Stimulated activated naive CD8-positive, alpha-beta T cell treated with anti-CD3 and anti-CD28 coated beads, Interleukin-15, amount 100 ng/mL, for 72 hours (primary cell): ENCODE data around the gene DKK3.

Source experiments
- ATAC-seq: fragments of 150-1000 bp; cut with Tn5 transposase; 2 replicates; pipeline ENCODE4 v1.10.0; 2021; ENCODE audit warnings: mild to moderate bottlenecking, moderate library complexity
- DNase-seq, 2 donors: peaks; one replicate each; pipeline ENCODE4 v3.0.0; 2021 to 2022
- H3K27ac Mint-ChIP-seq, 2 donors: one replicate each; pipeline ENCODE4 v1.8.0; 2022; ENCODE audit warnings: mild to moderate bottlenecking in 2 of 2, mixed read lengths in 2 of 2, moderate library complexity in 2 of 2
- H3K27me3 Mint-ChIP-seq: one replicate; pipeline ENCODE4 v1.8.0; 2022; ENCODE audit warnings: mixed read lengths
- H3K4me1 Mint-ChIP-seq: one replicate; pipeline ENCODE4 v1.8.0; 2022; ENCODE audit warnings: mild to moderate bottlenecking, mixed read lengths
- H3K4me3 Mint-ChIP-seq, 2 donors: one replicate each; pipeline ENCODE4 v1.8.0; 2022; ENCODE audit warnings: mild to moderate bottlenecking in 2 of 2, mixed read lengths in 2 of 2, moderate library complexity in 1 of 2
- H3K9me3 Mint-ChIP-seq, 2 donors: one replicate each; pipeline ENCODE4 v1.8.0; 2022; ENCODE audit warnings: mixed read lengths in 2 of 2

The DKK3 gene

DNA sequence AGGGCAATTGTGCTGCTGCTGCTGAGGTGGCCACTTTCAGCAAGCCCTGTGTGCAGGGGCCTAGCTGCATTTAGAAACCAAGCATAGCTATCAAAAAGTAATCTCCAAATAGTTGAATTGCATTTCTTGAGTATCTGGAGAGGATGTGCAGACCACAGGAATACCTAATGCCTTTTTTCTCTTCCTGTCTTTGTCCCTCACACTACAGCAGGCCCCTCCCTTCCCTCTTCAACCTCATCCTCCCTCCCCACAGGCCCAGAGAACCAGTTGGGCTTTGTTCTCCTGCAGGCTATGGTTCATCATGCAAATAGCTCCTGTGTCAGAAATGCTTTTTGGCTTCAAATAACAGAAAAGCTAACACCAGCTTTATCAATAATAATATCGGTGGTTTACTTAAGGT, 47.7 kb downstream of the DKK3 start:
- no peak for DNase-seq
- H3K4me3 Mint-ChIP-seq: no peak overlapping the region
- H3K9me3 Mint-ChIP-seq: peaks cover 0 to 7% of the 10 kb centered on the region in 2 donors
- peaks cover 7% of the 10 kb centered on the region for H3K27me3 Mint-ChIP-seq
- ATAC-seq: peak; percentile 56
- H3K27ac Mint-ChIP-seq: no peak overlapping the region
- peaks cover 26% of the 10 kb centered on the region for H3K4me1 Mint-ChIP-seq

GRCh38 chr11:11959601-11960000, 48.8 kb downstream of the DKK3 start:
- H3K4me1 Mint-ChIP-seq: peaks cover 26% of the 10 kb centered on the region
- ATAC-seq (no peak), DNase-seq (no peak)
- H3K9me3 Mint-ChIP-seq: peaks cover 0 to 7% of the 10 kb centered on the region in 2 donors
- no peaks in the 10 kb centered on the region for H3K27me3 Mint-ChIP-seq
- peak overlapping the region in 1 of 2 donors; percentile 21 for H3K27ac Mint-ChIP-seq
- H3K4me3 Mint-ChIP-seq: no peak overlapping the region

- H3K27me3 Mint-ChIP-seq: no peaks in the 10 kb centered on the region
- peaks cover 26% of the 10 kb centered on the region for H3K4me1 Mint-ChIP-seq
- no peak overlapping the region for H3K27ac Mint-ChIP-seq
- DNase-seq (no peak), ATAC-seq (no peak)
- H3K9me3 Mint-ChIP-seq: peaks cover 0 to 7% of the 10 kb centered on the region in 2 donors
- H3K4me3 Mint-ChIP-seq: no peak overlapping the region
These were observed 49.8 kb downstream of the DKK3 start for GRCh38 chr11:11958403-11959231.

DNA sequence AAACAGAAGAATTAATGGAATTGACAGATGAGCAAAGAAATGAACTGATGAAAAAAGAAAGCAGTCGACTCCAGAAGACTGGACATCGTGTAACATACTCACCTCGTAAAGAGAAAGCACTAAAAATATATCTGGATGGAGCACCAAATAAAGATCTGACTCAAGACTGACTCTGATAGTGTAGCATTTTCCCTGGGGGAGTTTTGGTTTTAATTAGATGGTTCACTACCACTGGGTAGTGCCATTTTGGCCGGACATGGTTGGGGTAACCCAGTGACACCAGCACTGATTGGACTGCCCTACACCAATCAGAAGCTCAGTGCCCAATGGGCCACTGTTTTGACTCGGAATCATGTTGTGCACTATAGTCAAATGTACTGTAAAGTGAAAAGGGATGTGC, 52.4 kb downstream of the DKK3 start:
- H3K27ac Mint-ChIP-seq: peak overlapping the region in 1 of 2 donors; percentile 74

GRCh38 chr11:11952036-11952435, 56.4 kb downstream of the DKK3 start:
- Mint-ChIP-seq H3K4me3 (no peak overlapping the region), H3K4me1 (no peaks in the 10 kb centered on the region), H3K27me3 (no peaks in the 10 kb centered on the region), H3K9me3 (no peaks in the 10 kb centered on the region), H3K27ac (no peak overlapping the region)
- no peak for DNase-seq
- no peak for ATAC-seq

More for the DNA sequence above, 52.4 kb downstream of the DKK3 start:
- DNase-seq (no peak), ATAC-seq (no peak)
- Mint-ChIP-seq H3K4me1 (peaks cover 17% of the 10 kb centered on the region), H3K9me3 (no peaks in the 10 kb centered on the region), H3K4me3 (no peak overlapping the region), H3K27me3 (no peaks in the 10 kb centered on the region)

GRCh38 chr11:11949482-11949881, 58.9 kb downstream of the DKK3 start:
- Mint-ChIP-seq H3K27ac (no peak overlapping the region), H3K4me1 (no peaks in the 10 kb centered on the region), H3K27me3 (no peaks in the 10 kb centered on the region), H3K4me3 (no peak overlapping the region), H3K9me3 (no peaks in the 10 kb centered on the region)
- DNase-seq (no peak), ATAC-seq (no peak)

GRCh38 chr11:11948242-11948947, 60.0 kb downstream of the DKK3 start:
- no peaks in the 10 kb centered on the region for H3K4me1 Mint-ChIP-seq
- no peak overlapping the region for H3K4me3 Mint-ChIP-seq
- no peak for DNase-seq
- H3K27ac Mint-ChIP-seq: peak overlapping the region in 1 of 2 donors; percentile 59
- ATAC-seq: no peak
- no peaks in the 10 kb centered on the region for H3K9me3 Mint-ChIP-seq
- no peaks in the 10 kb centered on the region for H3K27me3 Mint-ChIP-seq

- H3K4me1 Mint-ChIP-seq: no peaks in the 10 kb centered on the region
- no peak overlapping the region for H3K4me3 Mint-ChIP-seq
- ATAC-seq (no peak), DNase-seq (no peak)
- no peak overlapping the region for H3K27ac Mint-ChIP-seq
- H3K9me3 Mint-ChIP-seq: no peaks in the 10 kb centered on the region
- no peaks in the 10 kb centered on the region for H3K27me3 Mint-ChIP-seq
These were observed 60.6 kb downstream of the DKK3 start for GRCh38 chr11:11947825-11948224.

DNA sequence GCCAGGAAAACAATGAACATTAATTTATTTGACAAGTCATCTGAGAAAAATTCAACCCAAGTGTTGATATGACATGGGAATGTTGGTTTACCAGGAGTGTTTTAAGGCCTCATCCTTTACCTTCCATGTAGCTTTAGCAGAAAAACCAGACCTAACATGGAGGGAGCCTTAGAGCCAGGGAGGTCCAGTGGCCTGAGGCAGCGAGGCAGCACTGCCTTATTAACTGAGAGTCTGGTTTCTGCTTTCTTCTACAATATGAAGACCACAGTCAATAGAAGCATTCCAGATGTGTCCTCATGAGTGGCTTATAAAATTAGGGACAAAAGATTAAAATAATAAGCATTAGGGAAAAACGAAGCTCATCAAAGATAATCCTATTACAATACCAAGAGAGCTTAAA, 61.5 kb downstream of the DKK3 start:
- DNase-seq: no peak
- no peak overlapping the region for H3K27ac Mint-ChIP-seq

DNA sequence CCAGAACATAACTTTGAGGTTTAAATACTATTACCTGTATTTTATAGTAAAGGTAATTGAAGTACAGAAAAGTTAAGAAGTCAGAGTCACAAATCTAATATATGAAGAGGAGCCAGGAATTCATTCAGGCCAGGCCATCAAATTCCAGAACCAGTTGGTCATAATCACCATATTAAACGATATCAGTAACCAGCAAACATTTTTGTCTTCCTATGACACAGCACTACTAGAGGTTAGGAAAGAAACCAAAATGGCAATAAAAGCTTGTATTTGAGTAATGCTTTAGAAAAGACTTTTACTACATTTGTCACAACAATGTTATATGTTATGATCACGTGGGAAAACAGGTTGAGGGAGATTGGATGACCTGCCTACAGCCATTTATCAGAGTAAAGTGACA, 62.2 kb downstream of the DKK3 start:
- H3K9me3 Mint-ChIP-seq: no peaks in the 10 kb centered on the region
- no peak for DNase-seq
- no peak overlapping the region for H3K27ac Mint-ChIP-seq

More for the DNA sequence above, 61.5 kb downstream of the DKK3 start:
- Mint-ChIP-seq H3K4me1 (no peaks in the 10 kb centered on the region), H3K4me3 (no peak overlapping the region), H3K9me3 (no peaks in the 10 kb centered on the region), H3K27me3 (no peaks in the 10 kb centered on the region)
- ATAC-seq: no peak

DNA sequence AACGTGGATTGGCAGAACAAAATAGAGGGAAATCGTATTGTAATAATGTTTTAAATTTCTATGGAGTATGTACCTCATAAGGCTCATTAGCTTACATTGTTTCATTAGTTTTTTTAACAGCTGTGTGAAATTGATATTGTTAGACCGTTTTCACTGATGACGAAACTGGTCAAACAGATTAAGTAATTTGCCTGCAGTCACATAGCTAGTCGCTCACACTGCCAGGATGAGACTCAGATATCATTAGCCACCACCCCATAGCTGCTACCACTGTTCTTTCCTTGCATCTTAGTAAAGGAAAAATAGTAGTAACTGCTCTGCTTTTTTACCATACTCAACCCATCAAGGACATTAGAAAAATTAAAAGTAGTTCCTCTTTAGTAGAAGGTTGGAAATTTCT, 64.0 kb downstream of the DKK3 start:
- Mint-ChIP-seq H3K9me3 (no peaks in the 10 kb centered on the region), H3K27me3 (no peaks in the 10 kb centered on the region), H3K4me1 (no peaks in the 10 kb centered on the region), H3K27ac (no peak overlapping the region), H3K4me3 (no peak overlapping the region)
- ATAC-seq (no peak), DNase-seq (no peak)

More for the DNA sequence above, 62.2 kb downstream of the DKK3 start:
- H3K4me3 Mint-ChIP-seq: no peak overlapping the region
- no peak for ATAC-seq
- no peaks in the 10 kb centered on the region for H3K4me1 Mint-ChIP-seq
- no peaks in the 10 kb centered on the region for H3K27me3 Mint-ChIP-seq

DNA sequence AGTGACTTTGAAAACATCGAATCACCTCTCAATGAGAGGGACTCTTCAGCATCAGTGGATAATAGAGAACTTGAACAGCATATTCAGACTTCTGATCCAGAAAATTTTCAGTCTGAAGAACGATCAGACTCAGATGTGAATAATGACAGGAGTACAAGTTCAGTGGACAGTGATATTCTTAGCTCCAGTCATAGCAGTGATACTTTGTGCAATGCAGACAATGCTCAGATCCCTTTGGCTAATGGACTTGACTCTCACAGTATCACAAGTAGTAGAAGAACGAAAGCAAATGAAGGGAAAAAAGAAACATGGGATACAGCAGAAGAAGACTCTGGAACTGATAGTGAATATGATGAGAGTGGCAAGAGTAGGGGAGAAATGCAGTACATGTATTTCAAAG, 65.8 kb downstream of the DKK3 start:
- no peaks in the 10 kb centered on the region for H3K27me3 Mint-ChIP-seq
- H3K4me3 Mint-ChIP-seq: no peak overlapping the region
- DNase-seq (no peak), ATAC-seq (no peak)
- no peaks in the 10 kb centered on the region for H3K4me1 Mint-ChIP-seq
- no peaks in the 10 kb centered on the region for H3K9me3 Mint-ChIP-seq
- H3K27ac Mint-ChIP-seq: no peak overlapping the region

GRCh38 chr11:11940551-11940950, 67.9 kb downstream of the DKK3 start:
- Mint-ChIP-seq H3K9me3 (no peaks in the 10 kb centered on the region), H3K27me3 (no peaks in the 10 kb centered on the region), H3K4me3 (no peak overlapping the region), H3K4me1 (no peaks in the 10 kb centered on the region), H3K27ac (no peak overlapping the region)
- DNase-seq: no peak
- no peak for ATAC-seq

- DNase-seq (no peak), ATAC-seq (no peak)
- no peaks in the 10 kb centered on the region for H3K4me1 Mint-ChIP-seq
- no peak overlapping the region for H3K4me3 Mint-ChIP-seq
- peak overlapping the region in 1 of 2 donors; percentile 63 for H3K27ac Mint-ChIP-seq
- no peaks in the 10 kb centered on the region for H3K27me3 Mint-ChIP-seq
- no peaks in the 10 kb centered on the region for H3K9me3 Mint-ChIP-seq
These were observed 70.5 kb downstream of the DKK3 start for GRCh38 chr11:11937957-11938356.

GRCh38 chr11:11937433-11937832, 71.0 kb downstream of the DKK3 start:
- ATAC-seq: no peak
- DNase-seq: no peak
- Mint-ChIP-seq H3K27ac (peak overlapping the region in 1 of 2 donors; percentile 72), H3K9me3 (no peaks in the 10 kb centered on the region), H3K27me3 (no peaks in the 10 kb centered on the region), H3K4me1 (no peaks in the 10 kb centered on the region), H3K4me3 (no peak overlapping the region)

DNA sequence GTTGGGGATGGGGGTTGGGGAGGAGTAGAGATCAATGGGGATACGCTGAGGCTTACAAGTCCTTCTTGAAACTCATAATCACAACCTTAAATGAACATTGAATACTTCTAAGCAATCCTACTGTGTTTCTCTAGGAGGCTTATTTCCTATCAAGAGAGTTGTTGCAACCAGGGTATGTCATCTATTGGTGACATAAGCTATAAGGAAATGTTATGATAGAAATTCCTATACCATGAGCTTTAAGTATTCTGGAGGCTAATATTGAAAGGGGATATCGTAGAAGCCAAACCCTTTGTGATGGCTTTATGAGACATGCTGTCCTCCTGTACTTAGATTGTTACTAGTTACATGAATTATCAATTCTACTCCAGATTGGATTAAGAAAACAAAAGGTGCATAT, 72.9 kb downstream of the DKK3 start:
- Mint-ChIP-seq H3K27me3 (no peaks in the 10 kb centered on the region), H3K4me1 (no peaks in the 10 kb centered on the region), H3K9me3 (no peaks in the 10 kb centered on the region), H3K4me3 (no peak overlapping the region), H3K27ac (no peak overlapping the region)
- DNase-seq: no peak
- ATAC-seq: no peak
